Glutamatergic neuron (in vitro differentiated cells): ENCODE results near the gene TSPYL1. TPM values are rescaled to one million over a fixed set of nuclear protein-coding genes. Genes with fewer than 3 reads are reported as not detected.

Experiments
- DNase-seq: peaks from one replicate; pipeline ENCODE4 v3.0.0; 2022
- H3K27ac Mint-ChIP-seq: one replicate; pipeline ENCODE4 v1.8.0; 2020; ENCODE audit warnings: mild to moderate bottlenecking, mixed read lengths, inconsistent platforms; ENCODE audit not compliant: unreplicated experiment
- H3K27me3 Mint-ChIP-seq: one replicate; pipeline ENCODE4 v1.8.0; 2020; ENCODE audit warnings: mild to moderate bottlenecking, moderate library complexity, mixed read lengths, inconsistent platforms; ENCODE audit not compliant: unreplicated experiment
- H3K36me3 Mint-ChIP-seq: one replicate; pipeline ENCODE4 v1.8.0; 2020; ENCODE audit warnings: mild to moderate bottlenecking, mixed read lengths, inconsistent platforms; ENCODE audit not compliant: unreplicated experiment
- H3K4me1 Mint-ChIP-seq: one replicate; pipeline ENCODE4 v1.8.0; 2020; ENCODE audit warnings: mild to moderate bottlenecking, low read depth, mixed read lengths, inconsistent platforms; ENCODE audit not compliant: unreplicated experiment
- H3K4me3 Mint-ChIP-seq: one replicate; pipeline ENCODE4 v1.8.0; 2020; ENCODE audit warnings: mild to moderate bottlenecking, mixed read lengths, inconsistent platforms; ENCODE audit not compliant: unreplicated experiment
- H3K9me3 Mint-ChIP-seq: one replicate; pipeline ENCODE4 v1.8.0; 2020; ENCODE audit warnings: mild to moderate bottlenecking, moderate library complexity, mixed read lengths, inconsistent platforms; ENCODE audit not compliant: unreplicated experiment
- CTCF ChIP-seq: fragments of 200-600 bp; sonication (generic); IDR thresholded peaks from one replicate; pipeline ENCODE4 v1.5.0; 2021; ENCODE audit not compliant: partially characterized antibody, unreplicated experiment
- total RNA-seq: library from RNA; stranded (reverse); fragmentation: NEBNext Ultra II Directional; extraction: Animal tissue kit (Norgen Biotek cat#: 25700); gene quantifications from one replicate; pipeline ENCODE4 v1.2.1, GENCODE V29; 2021; ENCODE audit not compliant: unreplicated experiment

The TSPYL1 gene
- total RNA-seq, 1 donor from 2014 or later, result 63.3 TPM

GRCh38 chr6:116265041-116265829 is 14.5 kb downstream of the TSPYL1 start:
- DNase-seq, result no peak
- H3K36me3 Mint-ChIP-seq, result peaks cover 26% of the 10 kb centered on the region
- no peak overlapping the region for H3K4me3 Mint-ChIP-seq
- no peak for TF ChIP-seq CTCF
- H3K27me3 Mint-ChIP-seq, result no peaks in the 10 kb centered on the region
- peaks cover 1% of the 10 kb centered on the region for H3K9me3 Mint-ChIP-seq
- H3K27ac Mint-ChIP-seq, result no peak overlapping the region
- H3K4me1 Mint-ChIP-seq, result no peaks in the 10 kb centered on the region

GRCh38 chr6:116263353-116263752 is 16.4 kb downstream of the TSPYL1 start:
- H3K27me3 Mint-ChIP-seq, result no peaks in the 10 kb centered on the region
- H3K36me3 Mint-ChIP-seq, result peaks cover 26% of the 10 kb centered on the region
- no peaks in the 10 kb centered on the region for H3K4me1 Mint-ChIP-seq

DNA sequence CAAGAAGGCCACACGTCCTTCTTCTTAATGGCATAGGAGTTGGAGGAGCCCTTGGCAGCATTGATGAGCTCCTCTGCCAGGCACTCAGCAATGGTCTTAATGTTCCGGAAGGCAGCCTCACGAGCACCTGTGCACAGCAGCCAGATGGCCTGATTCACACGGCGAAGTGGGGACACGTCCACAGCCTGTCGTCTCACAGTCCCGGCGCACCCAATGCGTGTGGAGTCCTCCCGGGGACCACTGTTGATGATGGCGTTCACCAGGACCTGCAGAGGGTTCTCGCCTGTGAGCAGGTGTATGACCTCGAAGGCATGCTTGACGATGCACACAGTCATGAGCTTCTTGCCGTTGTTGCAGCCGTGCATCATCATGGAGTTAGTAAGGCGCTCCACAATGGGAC is 21.2 kb downstream of the TSPYL1 start:
- TF ChIP-seq CTCF, result no peak
- H3K4me1 Mint-ChIP-seq, result no peaks in the 10 kb centered on the region
- no peak for DNase-seq
- H3K27ac Mint-ChIP-seq, result no peak overlapping the region
- no peaks in the 10 kb centered on the region for H3K27me3 Mint-ChIP-seq
- no peak overlapping the region for H3K4me3 Mint-ChIP-seq
- H3K9me3 Mint-ChIP-seq, result peaks cover 1% of the 10 kb centered on the region
- peaks cover 13% of the 10 kb centered on the region for H3K36me3 Mint-ChIP-seq

More at GRCh38 chr6:116263353-116263752, 16.4 kb downstream of the TSPYL1 start:
- TF ChIP-seq CTCF, result no peak
- Mint-ChIP-seq H3K27ac (no peak overlapping the region), H3K9me3 (peaks cover 1% of the 10 kb centered on the region), H3K4me3 (no peak overlapping the region)
- DNase-seq, result no peak

GRCh38 chr6:116256694-116257093 is 23.0 kb downstream of the TSPYL1 start:
- H3K36me3 Mint-ChIP-seq, result peaks cover 4% of the 10 kb centered on the region
- peaks cover 1% of the 10 kb centered on the region for H3K27me3 Mint-ChIP-seq
- TF ChIP-seq CTCF, result no peak
- H3K4me1 Mint-ChIP-seq, result peaks cover 11% of the 10 kb centered on the region
- no peak overlapping the region for H3K27ac Mint-ChIP-seq
- H3K4me3 Mint-ChIP-seq, result no peak overlapping the region
- DNase-seq, result no peak
- peaks cover 4% of the 10 kb centered on the region for H3K9me3 Mint-ChIP-seq

DNA sequence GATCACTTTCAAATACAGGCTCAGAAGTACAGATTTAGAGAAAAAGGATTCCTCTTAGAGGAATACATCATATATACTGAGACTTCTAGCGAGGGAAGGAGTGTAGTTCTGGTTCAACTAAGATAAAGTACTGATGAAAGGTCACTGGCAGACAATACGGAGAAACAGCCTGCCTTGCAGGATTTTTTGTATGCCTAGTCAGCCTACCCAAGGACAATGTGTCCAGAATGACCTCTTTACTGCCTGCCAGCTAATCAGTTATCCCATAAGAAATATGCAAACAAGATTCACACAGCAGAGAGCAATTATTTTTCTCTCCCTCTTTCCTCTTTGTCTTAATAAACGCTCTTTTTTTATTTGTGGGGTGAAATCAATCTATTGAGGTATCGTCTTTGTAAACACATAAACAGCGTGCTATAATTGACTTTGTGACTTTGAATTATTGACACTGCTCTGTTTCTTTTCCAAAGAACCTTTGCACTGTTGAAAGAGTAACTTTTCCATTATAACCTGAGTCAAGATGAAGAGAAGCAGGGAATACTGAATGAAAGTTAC is 24.4 kb downstream of the TSPYL1 start:
- peaks cover 4% of the 10 kb centered on the region for H3K9me3 Mint-ChIP-seq
- no peak for DNase-seq
- H3K4me3 Mint-ChIP-seq, result no peak overlapping the region
- H3K27ac Mint-ChIP-seq, result no peak overlapping the region
- peaks cover 21% of the 10 kb centered on the region for H3K4me1 Mint-ChIP-seq
- peaks cover 1% of the 10 kb centered on the region for H3K27me3 Mint-ChIP-seq
- H3K36me3 Mint-ChIP-seq, result peaks cover 4% of the 10 kb centered on the region
- no peak for TF ChIP-seq CTCF
